Neuronal stem cell (in vitro differentiated cells): ENCODE data around the gene PFDN6.

Experiments
- DNase-seq: peaks from one replicate; pipeline ENCODE4 v3.0.0-alpha.2; 2013; ENCODE audit warnings: low spot score
- H2AFZ ChIP-seq: one replicate; pipeline ENCODE4 v1.6.1; 2013; ENCODE audit warnings: mild to moderate bottlenecking, low read length, inconsistent platforms
- H2AK5ac ChIP-seq: 2 replicates; pipeline ENCODE4 v1.6.1; 2013; ENCODE audit warnings: low read depth, mild to moderate bottlenecking, inconsistent platforms, low read length, moderate library complexity, mixed read lengths
- H2BK120ac ChIP-seq: 2 replicates; pipeline ENCODE4 v1.6.1; 2013; ENCODE audit warnings: low read depth, mild to moderate bottlenecking, inconsistent platforms, low read length, moderate library complexity, mixed read lengths
- H2BK12ac ChIP-seq: one replicate; pipeline ENCODE4 v1.6.1; 2013; ENCODE audit warnings: low read length, inconsistent platforms
- H2BK15ac ChIP-seq: 2 replicates; pipeline ENCODE4 v1.6.1; 2013; ENCODE audit warnings: mild to moderate bottlenecking, low read length, inconsistent platforms, mixed read lengths
- H2BK5ac ChIP-seq: one replicate; pipeline ENCODE4 v1.6.1; 2013; ENCODE audit warnings: inconsistent platforms, mild to moderate bottlenecking, low read length, moderate library complexity
- H3K14ac ChIP-seq: one replicate; pipeline ENCODE4 v1.6.1; 2013; ENCODE audit warnings: low read length, inconsistent platforms
- H3K18ac ChIP-seq: 2 replicates; pipeline ENCODE4 v1.6.1; 2013; ENCODE audit warnings: low read length, inconsistent platforms
- H3K23ac ChIP-seq: 2 replicates; pipeline ENCODE4 v1.6.1; 2013; ENCODE audit warnings: low read depth, mild to moderate bottlenecking, mixed read lengths, low read length, inconsistent platforms; ENCODE audit not compliant: poor library complexity
- H3K27ac ChIP-seq: replicated peaks from 3 replicates; pipeline ENCODE4 v1.5.1; 2013; ENCODE audit warnings: low read length, inconsistent platforms
- H3K27me3 ChIP-seq, 3 experiments: 2 replicates each; pipeline ENCODE4 v1.6.1; 2013; ENCODE audit warnings: low read length in 3 of 3, mild to moderate bottlenecking in 2 of 3, inconsistent platforms in 1 of 3, low read depth in 1 of 3, mixed read lengths in 1 of 3, moderate library complexity in 1 of 3; ENCODE audit not compliant: control insufficient read depth in 3 of 3, insufficient read depth in 3 of 3
- H3K36me3 ChIP-seq, 2 donors: replicated peaks in 1 of 2; 2 replicates each; pipeline ENCODE4 v1.6.1; 2013; ENCODE audit warnings: low read length in 2 of 2; ENCODE audit not compliant: control insufficient read depth in 2 of 2, insufficient read depth in 2 of 2
- H3K4ac ChIP-seq: 2 replicates; pipeline ENCODE4 v1.6.1; 2013; ENCODE audit warnings: inconsistent platforms, mild to moderate bottlenecking, low read length, moderate library complexity
- H3K4me1 ChIP-seq, 2 donors: 1 replicate in 1 of 2; 2 replicates in 1 of 2; pipeline ENCODE4 v1.6.1; 2013; ENCODE audit warnings: low read length in 2 of 2, low read depth in 1 of 2; ENCODE audit not compliant: control insufficient read depth in 2 of 2, insufficient read depth in 1 of 2
- H3K4me2 ChIP-seq: one replicate; pipeline ENCODE4 v1.6.1; 2013; ENCODE audit warnings: mild to moderate bottlenecking, low read length, inconsistent platforms; ENCODE audit not compliant: insufficient read depth, poor library complexity, severe bottlenecking
- H3K4me3 ChIP-seq, 2 donors: 2 replicates each; pipeline ENCODE4 v1.5.1; 2013; ENCODE audit warnings: low read length in 2 of 2, mild to moderate bottlenecking in 2 of 2, inconsistent platforms in 1 of 2, moderate library complexity in 1 of 2
- H3K79me1 ChIP-seq: one replicate; pipeline ENCODE4 v1.6.1; 2013; ENCODE audit warnings: low read depth, mild to moderate bottlenecking, inconsistent platforms, low read length, moderate library complexity
- H3K9ac ChIP-seq: one replicate; pipeline ENCODE4 v1.6.1; 2013; ENCODE audit warnings: mild to moderate bottlenecking, low read depth, low read length, inconsistent platforms; ENCODE audit not compliant: poor library complexity
- H3K9me3 ChIP-seq, 2 donors: replicated peaks in 1 of 2; 2 replicates each; pipeline versions ENCODE3 to v1.6.1; 2013; ENCODE audit warnings: low read length in 2 of 2, mild to moderate bottlenecking in 2 of 2, inconsistent platforms in 1 of 2, low read depth in 1 of 2, mixed read lengths in 1 of 2, moderate library complexity in 1 of 2; ENCODE audit not compliant: control insufficient read depth in 2 of 2, insufficient read depth in 1 of 2
- H4K8ac ChIP-seq: one replicate; pipeline ENCODE4 v1.6.1; 2013; ENCODE audit warnings: low read depth, mild to moderate bottlenecking, inconsistent platforms, low read length, moderate library complexity
- H4K91ac ChIP-seq: one replicate; pipeline ENCODE4 v1.6.1; 2013; ENCODE audit warnings: low read length, low read depth, mild to moderate bottlenecking, inconsistent platforms; ENCODE audit not compliant: poor library complexity
- WGBS, 2 donors: extraction: QIAGEN DNeasy Blood & Tissue Kit; methylation state at CpG; one replicate each; pipeline ENCODE4 v1.1.7; 2013; ENCODE audit warnings: missing lambda C conversion rate in 2 of 2, mixed read lengths in 1 of 2; ENCODE audit not compliant: insufficient read length in 2 of 2, insufficient replicate concordance in 1 of 2; ENCODE audit errors: extremely low coverage in 2 of 2; 5-methylcytosine and 5-hydroxymethylcytosine counted together

Gene PFDN6

DNA sequence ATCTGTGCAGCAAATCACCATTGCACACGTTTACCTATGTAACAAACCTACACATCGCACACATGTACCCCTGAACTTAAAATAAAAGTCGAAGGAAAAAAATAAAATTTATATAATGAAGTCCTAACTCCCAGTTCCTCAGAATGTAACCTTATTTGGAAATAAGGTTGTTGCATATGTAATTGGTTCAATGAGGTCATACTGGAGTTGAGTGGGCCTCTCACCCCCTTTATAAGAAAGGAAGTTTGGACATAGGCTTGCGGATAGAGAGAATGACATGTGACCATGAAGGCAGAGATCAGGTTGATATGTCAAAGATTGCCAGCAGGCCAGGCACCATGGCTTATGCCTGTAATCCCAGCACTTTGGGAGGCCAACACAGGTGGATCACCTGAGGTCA lies 44.3 kb downstream of the PFDN6 start:
- no peak overlapping the region for H3K14ac ChIP-seq
- no peaks in the 10 kb centered on the region for H3K36me3 ChIP-seq
- no peak overlapping the region for H2BK120ac ChIP-seq
- H2BK12ac ChIP-seq: no peak overlapping the region
- no peak for DNase-seq
- H3K79me1 ChIP-seq: no peaks in the 10 kb centered on the region
- no peak overlapping the region for H3K4me3 ChIP-seq
- H4K8ac ChIP-seq: no peak overlapping the region
- H3K18ac ChIP-seq: no peak overlapping the region
- H3K23ac ChIP-seq: no peak overlapping the region
- no peaks in the 10 kb centered on the region for H3K4me1 ChIP-seq
- H2AK5ac ChIP-seq: no peak overlapping the region
- no peaks in the 10 kb centered on the region for H3K9me3 ChIP-seq
- no peak overlapping the region for H4K91ac ChIP-seq
- no peak overlapping the region for H2BK15ac ChIP-seq
- no CpG with 5 or more reads among the region's 4 CpGs for WGBS, 2 donors
- peaks cover 0 to 5% (median 0%) of the 10 kb centered on the region in 3 experiments for H3K27me3 ChIP-seq
- no peak overlapping the region for H2BK5ac ChIP-seq
- H3K4me2 ChIP-seq: no peak overlapping the region
- H3K4ac ChIP-seq: no peak overlapping the region
- H3K27ac ChIP-seq: no peak overlapping the region
- no peak overlapping the region for H2AFZ ChIP-seq
- no peak overlapping the region for H3K9ac ChIP-seq

DNA sequence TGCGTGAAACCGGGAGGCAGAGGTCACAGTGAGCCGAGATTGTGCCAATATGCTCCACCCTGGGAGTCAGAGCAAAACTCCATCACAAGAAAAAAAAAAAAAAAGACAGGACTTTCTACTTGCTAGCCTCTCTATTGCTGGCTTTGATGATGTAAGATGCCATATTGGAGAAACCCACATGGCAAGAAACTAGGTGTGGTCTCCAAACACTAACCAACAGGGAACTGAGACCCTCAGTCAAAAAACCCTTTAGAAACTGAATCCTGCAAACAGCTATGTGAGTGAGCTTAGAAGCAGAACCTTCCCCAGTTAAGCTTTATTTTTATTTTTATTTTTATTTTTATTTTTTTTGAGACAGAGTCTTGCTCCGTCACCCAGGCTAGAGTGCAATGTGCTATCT lies 46.5 kb downstream of the PFDN6 start:
- no peak overlapping the region for H2BK12ac ChIP-seq
- H3K79me1 ChIP-seq: no peaks in the 10 kb centered on the region
- no peak overlapping the region for H3K4me2 ChIP-seq
- no peak overlapping the region for H3K4me3 ChIP-seq
- no peak overlapping the region for H3K27ac ChIP-seq
- no peak overlapping the region for H4K8ac ChIP-seq
- no peak for DNase-seq
- no peak overlapping the region for H3K9ac ChIP-seq
- no peaks in the 10 kb centered on the region for H3K36me3 ChIP-seq
- H3K9me3 ChIP-seq: no peaks in the 10 kb centered on the region
- no peak overlapping the region for H2BK15ac ChIP-seq
- no peak overlapping the region for H3K18ac ChIP-seq
- H2AFZ ChIP-seq: no peak overlapping the region
- no peak overlapping the region for H2BK120ac ChIP-seq
- H3K4me1 ChIP-seq: no peaks in the 10 kb centered on the region
- H4K91ac ChIP-seq: no peak overlapping the region
- H2BK5ac ChIP-seq: no peak overlapping the region
- no peak overlapping the region for H3K14ac ChIP-seq
- no peak overlapping the region for H2AK5ac ChIP-seq
- no peak overlapping the region for H3K23ac ChIP-seq
- no CpG with 5 or more reads among the region's 4 CpGs for WGBS, 2 donors
- H3K27me3 ChIP-seq: peaks cover 0 to 2% (median 0%) of the 10 kb centered on the region in 3 experiments
- no peak overlapping the region for H3K4ac ChIP-seq

DNA sequence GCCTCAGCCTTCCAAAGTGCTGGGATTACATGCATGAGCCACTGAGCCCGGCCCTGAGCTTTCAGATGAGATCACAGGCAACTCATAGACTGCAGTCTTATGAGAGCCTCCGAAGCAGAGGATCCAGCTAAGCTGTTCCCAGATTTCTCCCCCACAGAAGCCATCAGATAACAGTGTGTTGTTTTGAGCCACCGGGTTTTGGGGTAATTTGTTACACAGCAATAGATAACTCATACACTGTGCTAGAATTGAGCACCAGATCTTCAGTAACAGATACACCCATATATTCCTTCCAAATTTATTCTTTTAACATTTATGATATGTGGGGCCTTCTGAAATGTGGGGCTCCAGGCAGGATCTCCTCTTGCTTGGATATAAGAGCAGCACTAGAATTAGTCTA lies 47.1 kb downstream of the PFDN6 start:
- Histone ChIP-seq H3K18ac (no peak overlapping the region), H2BK5ac (no peak overlapping the region), H2BK120ac (no peak overlapping the region), H4K91ac (no peak overlapping the region), H3K4me2 (no peak overlapping the region), H2AK5ac (no peak overlapping the region), H3K14ac (no peak overlapping the region), H3K4me1 (no peaks in the 10 kb centered on the region), H3K4ac (no peak overlapping the region), H3K27ac (no peak overlapping the region), H3K36me3 (no peaks in the 10 kb centered on the region), H3K9ac (no peak overlapping the region), H3K27me3 (peaks cover 0 to 2% (median 0%) of the 10 kb centered on the region in 3 experiments), H3K23ac (no peak overlapping the region), H4K8ac (no peak overlapping the region), H2AFZ (no peak overlapping the region), H3K9me3 (no peaks in the 10 kb centered on the region), H3K4me3 (no peak overlapping the region), H2BK12ac (no peak overlapping the region), H3K79me1 (no peaks in the 10 kb centered on the region), H2BK15ac (no peak overlapping the region)
- no peak for DNase-seq
- no CpG with 5 or more reads among the region's 3 CpGs for WGBS, 2 donors

DNA sequence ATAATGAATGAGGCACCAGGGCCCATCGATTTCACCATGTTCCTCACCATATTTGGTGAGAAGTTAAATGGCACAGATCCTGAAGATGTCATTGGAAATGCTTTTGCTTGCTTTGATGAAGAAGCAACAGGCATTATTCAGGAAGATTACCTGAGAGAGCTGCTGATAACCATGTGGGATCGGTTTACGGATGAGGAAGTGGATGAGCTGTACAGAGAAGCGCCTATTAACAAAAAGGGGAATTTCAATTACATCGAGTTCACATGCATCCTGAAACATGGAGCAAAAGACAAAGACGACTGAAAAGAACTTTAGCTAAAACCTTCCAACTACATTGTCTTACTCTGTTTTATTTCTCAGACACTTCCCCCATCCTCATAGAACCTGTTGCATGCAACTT lies 49.8 kb downstream of the PFDN6 start:
- no peak overlapping the region for H3K4me3 ChIP-seq
- H2BK15ac ChIP-seq: no peak overlapping the region
- H3K27me3 ChIP-seq: peaks cover 0 to 5% (median 0%) of the 10 kb centered on the region in 3 experiments
- no peak overlapping the region for H2BK5ac ChIP-seq
- no peak overlapping the region for H4K91ac ChIP-seq
- no peak overlapping the region for H3K4ac ChIP-seq
- H3K18ac ChIP-seq: no peak overlapping the region
- H3K9ac ChIP-seq: no peak overlapping the region
- H3K36me3 ChIP-seq: no peaks in the 10 kb centered on the region
- H2BK12ac ChIP-seq: no peak overlapping the region
- no peaks in the 10 kb centered on the region for H3K9me3 ChIP-seq
- no peak overlapping the region for H3K23ac ChIP-seq
- H2AFZ ChIP-seq: no peak overlapping the region
- no peak overlapping the region for H3K14ac ChIP-seq
- no peak overlapping the region for H2AK5ac ChIP-seq
- no peak overlapping the region for H3K4me2 ChIP-seq
- H4K8ac ChIP-seq: no peak overlapping the region
- no peaks in the 10 kb centered on the region for H3K4me1 ChIP-seq
- no peak for DNase-seq
- no peak overlapping the region for H3K27ac ChIP-seq
- no CpG with 5 or more reads among the region's 6 CpGs for WGBS, 2 donors
- no peak overlapping the region for H2BK120ac ChIP-seq
- no peaks in the 10 kb centered on the region for H3K79me1 ChIP-seq
